ENCODE results near the gene PPFIA4. TPM values are rescaled to one million over a fixed set of nuclear protein-coding genes. Genes with fewer than 3 reads are reported as not detected.

PPFIA4 gene
- polyA plus RNA-seq, 1 experiment, result 3.8 TPM

DNA sequence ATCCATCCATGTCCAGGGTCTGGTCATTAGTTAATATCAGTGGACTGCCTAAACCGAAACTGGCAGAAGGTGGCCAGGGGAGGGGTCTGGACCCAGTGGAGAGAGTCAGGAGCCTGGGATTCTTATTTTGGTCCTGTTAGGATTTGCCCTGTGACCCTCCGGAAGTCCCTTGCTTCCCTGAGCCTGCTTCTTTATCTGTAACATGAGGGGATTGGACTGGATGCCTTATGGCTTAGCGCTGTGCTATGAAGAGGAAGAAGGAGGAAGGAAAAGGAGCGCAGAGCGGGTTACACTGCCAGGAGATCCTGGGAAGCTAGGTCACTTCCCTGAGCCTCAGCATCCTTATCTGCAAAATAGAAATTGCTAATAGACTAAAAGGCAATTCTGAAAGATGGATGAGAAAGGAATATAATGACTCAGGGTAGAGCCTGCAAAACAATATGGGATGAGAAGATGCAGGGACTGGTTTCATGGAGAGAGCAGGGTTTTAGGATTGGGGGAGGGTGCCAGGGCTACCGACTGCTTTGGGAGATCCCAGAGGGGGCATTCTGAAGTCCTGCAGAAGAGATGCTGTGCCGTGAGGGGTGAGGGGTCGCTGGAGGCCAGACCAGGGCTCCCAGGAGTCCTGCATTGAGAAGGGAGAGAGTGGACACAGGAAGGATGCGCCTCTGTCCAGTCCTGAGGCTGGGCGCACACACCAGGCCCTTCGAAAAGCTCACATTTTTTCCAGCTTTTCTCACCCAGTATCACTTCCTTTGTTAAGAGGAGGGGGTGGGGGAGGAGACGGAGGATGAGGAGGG lies 100.8 kb downstream of the PPFIA4 start:
- POLR2A ChIA-PET, result interaction anchor here (0.6 to 1.1 kb wide), 2 partner anchors 10 to 44 kb away, joined by 12 to 13 read pairs; no protein-coding TSS in a partner anchor
- H3K36me3 ChIP-seq (ENCODE audit: control insufficient read depth, insufficient read depth, low read length), result no peaks in the 10 kb centered on the region
- peak overlapping the region; percentile 41 for H3K4me3 ChIP-seq (ENCODE audit: low read depth, low read length)
- peaks cover 10% of the 10 kb centered on the region for H3K27me3 ChIP-seq (ENCODE audit: control insufficient read depth, insufficient read depth, low read length)
- CTCF ChIA-PET, result interaction anchor here (0.6 to 14.0 kb wide), 23 partner anchors 9 to 212 kb away, joined by 3 to 183 read pairs (median 4); partner anchors contain the start of gene MYBPH
- no peak for DNase-seq (ENCODE audit: low read depth)
- TF ChIP-seq, protein P1, sequence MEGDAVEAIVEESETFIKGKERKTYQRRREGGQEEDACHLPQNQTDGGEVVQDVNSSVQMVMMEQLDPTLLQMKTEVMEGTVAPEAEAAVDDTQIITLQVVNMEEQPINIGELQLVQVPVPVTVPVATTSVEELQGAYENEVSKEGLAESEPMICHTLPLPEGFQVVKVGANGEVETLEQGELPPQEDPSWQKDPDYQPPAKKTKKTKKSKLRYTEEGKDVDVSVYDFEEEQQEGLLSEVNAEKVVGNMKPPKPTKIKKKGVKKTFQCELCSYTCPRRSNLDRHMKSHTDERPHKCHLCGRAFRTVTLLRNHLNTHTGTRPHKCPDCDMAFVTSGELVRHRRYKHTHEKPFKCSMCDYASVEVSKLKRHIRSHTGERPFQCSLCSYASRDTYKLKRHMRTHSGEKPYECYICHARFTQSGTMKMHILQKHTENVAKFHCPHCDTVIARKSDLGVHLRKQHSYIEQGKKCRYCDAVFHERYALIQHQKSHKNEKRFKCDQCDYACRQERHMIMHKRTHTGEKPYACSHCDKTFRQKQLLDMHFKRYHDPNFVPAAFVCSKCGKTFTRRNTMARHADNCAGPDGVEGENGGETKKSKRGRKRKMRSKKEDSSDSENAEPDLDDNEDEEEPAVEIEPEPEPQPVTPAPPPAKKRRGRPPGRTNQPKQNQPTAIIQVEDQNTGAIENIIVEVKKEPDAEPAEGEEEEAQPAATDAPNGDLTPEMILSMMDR (IDR thresholded peaks at IDR 0.05; ENCODE audit: insufficient read depth, low read depth, low read length), result no peak

DNA sequence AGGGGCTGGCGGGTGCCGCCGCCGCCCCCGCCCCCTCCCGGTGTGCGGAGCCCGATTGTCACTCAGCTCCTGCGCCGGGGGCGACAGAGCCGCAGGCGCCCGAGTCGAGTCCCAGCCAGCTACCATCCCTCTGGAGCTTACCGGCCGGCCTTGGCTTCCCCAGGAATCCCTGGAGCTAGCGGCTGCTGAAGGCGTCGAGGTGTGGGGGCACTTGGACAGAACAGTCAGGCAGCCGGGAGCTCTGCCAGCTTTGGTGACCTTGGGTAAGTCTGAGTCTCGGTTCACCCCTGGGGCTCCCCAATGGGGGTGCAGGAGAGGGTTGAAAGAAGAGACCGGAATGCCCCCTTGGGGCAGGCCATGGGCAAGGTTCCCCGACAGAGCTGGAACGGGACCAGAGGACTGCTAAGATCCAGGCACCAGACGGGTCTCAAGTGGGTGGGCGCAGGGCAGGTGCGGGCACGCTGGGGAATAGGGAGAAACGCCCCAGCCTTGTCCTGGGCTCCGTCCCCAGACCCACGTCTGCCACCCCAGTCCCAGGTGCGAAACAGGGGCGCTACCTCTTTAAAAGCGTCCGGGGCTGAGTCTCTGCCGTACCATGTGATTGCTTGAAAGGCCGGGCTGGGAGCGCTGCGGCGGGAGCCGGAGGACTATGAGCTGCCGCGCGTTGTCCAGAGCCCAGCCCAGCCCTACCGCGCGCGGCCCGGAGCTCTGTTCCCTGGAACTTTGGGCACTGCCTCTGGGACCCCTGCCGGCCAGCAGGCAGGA lies 101.6 kb downstream of the PPFIA4 start, which contains the start of gene ADORA1:
Gene ADORA1, plus strand, starts transcription at position 61 of the 765 bp plus-strand sequence. CDS start 1,116 bp downstream, outside the sequence.
- TF ChIP-seq, protein P1 (IDR thresholded peaks at IDR 0.05; ENCODE audit: insufficient read depth, low read depth, low read length), result peak; percentile 32
- Histone ChIP-seq H3K27me3 (ENCODE audit: control insufficient read depth, insufficient read depth, low read length) (peaks cover 8% of the 10 kb centered on the region), H3K4me3 (ENCODE audit: low read depth, low read length) (peak within 1 kb of the TSS; percentile 41), H3K36me3 (ENCODE audit: control insufficient read depth, insufficient read depth, low read length) (no peaks in the 10 kb centered on the region)
- ChIA-PET POLR2A (interaction anchor here (0.6 to 1.1 kb wide), 2 partner anchors 11 to 43 kb away, joined by 12 to 13 read pairs; no protein-coding TSS in a partner anchor), CTCF (interaction anchor here (0.6 to 14.0 kb wide), 14 partner anchors 9 to 211 kb away, joined by 3 to 183 read pairs (median 6); partner anchors contain the start of gene MYBPH)
- DNase-seq (ENCODE audit: low read depth), result no peak

DNA sequence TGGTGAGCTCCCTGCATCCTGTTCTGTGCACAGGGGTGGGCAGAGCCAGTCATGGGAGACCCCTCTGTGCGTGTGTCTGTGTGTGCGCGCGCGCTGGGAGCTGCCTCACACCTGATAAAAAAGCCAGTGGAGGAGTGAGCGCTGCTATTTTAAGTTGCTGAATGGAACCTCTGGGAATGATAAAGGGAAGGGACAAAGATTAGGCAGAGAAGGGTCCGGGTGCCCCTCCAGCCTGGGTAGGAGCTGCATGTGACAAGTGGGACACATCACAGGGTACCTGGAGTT lies 102.1 kb downstream of the PPFIA4 start:
- H3K27me3 ChIP-seq (ENCODE audit: control insufficient read depth, insufficient read depth, low read length), result peaks cover 8% of the 10 kb centered on the region
- TF ChIP-seq, protein P1 (IDR thresholded peaks at IDR 0.05; ENCODE audit: insufficient read depth, low read depth, low read length), result no peak
- ChIA-PET CTCF (interaction anchor here (0.9 to 14.0 kb wide), 11 partner anchors 10 to 141 kb away, joined by 3 to 183 read pairs (median 15); partner anchors contain the start of gene MYBPH), POLR2A (no interaction called here)
- no peak for DNase-seq (ENCODE audit: low read depth)
- H3K4me3 ChIP-seq (ENCODE audit: low read depth, low read length), result peak overlapping the region; percentile 41
- no peaks in the 10 kb centered on the region for H3K36me3 ChIP-seq (ENCODE audit: control insufficient read depth, insufficient read depth, low read length)

Other genes with a start within 250 kb of the PPFIA4 start
- gene KDM5B, start 218.1 kb upstream of the PPFIA4 start, polyA plus RNA-seq (2011; rRNA removed), result 39.6 and 55.2 TPM in 2 replicates
- 3.2 and 3.3 TPM in 2 replicates for gene PCAT6, start 215.5 kb upstream of the PPFIA4 start, polyA plus RNA-seq (2011; rRNA removed)
- gene RABIF, start 137.3 kb upstream of the PPFIA4 start, polyA plus RNA-seq (2011; rRNA removed), result 9.7 and 14.4 TPM in 2 replicates
- 22.7 and 35.0 TPM in 2 replicates for gene KLHL12, start 99.3 kb upstream of the PPFIA4 start, polyA plus RNA-seq (2011; rRNA removed)
- 190 and 199 TPM in 2 replicates for gene ADIPOR1, start 68.2 kb upstream of the PPFIA4 start, polyA plus RNA-seq (2011; rRNA removed)
- 62.0 and 72.0 TPM in 2 replicates for gene CYB5R1, start 59.2 kb upstream of the PPFIA4 start, polyA plus RNA-seq (2011; rRNA removed)
- 103 and 111 TPM in 2 replicates for gene TMEM183A, start 19.1 kb upstream of the PPFIA4 start, polyA plus RNA-seq (2011; rRNA removed)
- not detected in 2 replicates for gene MYOG, start 59.5 kb downstream of the PPFIA4 start, polyA plus RNA-seq (2011; rRNA removed)
- gene ADORA1, start 101.2 kb downstream of the PPFIA4 start, polyA plus RNA-seq (2011; rRNA removed), result 2.1 and 2.4 TPM in 2 replicates
- gene MYBPH, start 149.3 kb downstream of the PPFIA4 start, polyA plus RNA-seq (2011; rRNA removed), result not detected in 2 replicates
- gene CHI3L1, start 160.2 kb downstream of the PPFIA4 start, polyA plus RNA-seq (2011; rRNA removed), result 0.10 and 0.20 TPM in 2 replicates
- gene CHIT1, start 203.2 kb downstream of the PPFIA4 start, polyA plus RNA-seq (2011; rRNA removed), result not detected in 2 replicates